Activated CD4-positive, CD25-positive, alpha-beta regulatory T cell treated with anti-CD3 and anti-CD28 coated beads, Interleukin-2, amount 50 U/mL, for 72 hours (primary cell): Measurements from ENCODE around the gene TBC1D14.

Source experiments
- DNase-seq: peaks from one replicate; pipeline ENCODE4 v3.0.0; 2021

Gene TBC1D14, protein sequence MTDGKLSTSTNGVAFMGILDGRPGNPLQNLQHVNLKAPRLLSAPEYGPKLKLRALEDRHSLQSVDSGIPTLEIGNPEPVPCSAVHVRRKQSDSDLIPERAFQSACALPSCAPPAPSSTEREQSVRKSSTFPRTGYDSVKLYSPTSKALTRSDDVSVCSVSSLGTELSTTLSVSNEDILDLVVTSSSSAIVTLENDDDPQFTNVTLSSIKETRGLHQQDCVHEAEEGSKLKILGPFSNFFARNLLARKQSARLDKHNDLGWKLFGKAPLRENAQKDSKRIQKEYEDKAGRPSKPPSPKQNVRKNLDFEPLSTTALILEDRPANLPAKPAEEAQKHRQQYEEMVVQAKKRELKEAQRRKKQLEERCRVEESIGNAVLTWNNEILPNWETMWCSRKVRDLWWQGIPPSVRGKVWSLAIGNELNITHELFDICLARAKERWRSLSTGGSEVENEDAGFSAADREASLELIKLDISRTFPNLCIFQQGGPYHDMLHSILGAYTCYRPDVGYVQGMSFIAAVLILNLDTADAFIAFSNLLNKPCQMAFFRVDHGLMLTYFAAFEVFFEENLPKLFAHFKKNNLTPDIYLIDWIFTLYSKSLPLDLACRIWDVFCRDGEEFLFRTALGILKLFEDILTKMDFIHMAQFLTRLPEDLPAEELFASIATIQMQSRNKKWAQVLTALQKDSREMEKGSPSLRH

DNA sequence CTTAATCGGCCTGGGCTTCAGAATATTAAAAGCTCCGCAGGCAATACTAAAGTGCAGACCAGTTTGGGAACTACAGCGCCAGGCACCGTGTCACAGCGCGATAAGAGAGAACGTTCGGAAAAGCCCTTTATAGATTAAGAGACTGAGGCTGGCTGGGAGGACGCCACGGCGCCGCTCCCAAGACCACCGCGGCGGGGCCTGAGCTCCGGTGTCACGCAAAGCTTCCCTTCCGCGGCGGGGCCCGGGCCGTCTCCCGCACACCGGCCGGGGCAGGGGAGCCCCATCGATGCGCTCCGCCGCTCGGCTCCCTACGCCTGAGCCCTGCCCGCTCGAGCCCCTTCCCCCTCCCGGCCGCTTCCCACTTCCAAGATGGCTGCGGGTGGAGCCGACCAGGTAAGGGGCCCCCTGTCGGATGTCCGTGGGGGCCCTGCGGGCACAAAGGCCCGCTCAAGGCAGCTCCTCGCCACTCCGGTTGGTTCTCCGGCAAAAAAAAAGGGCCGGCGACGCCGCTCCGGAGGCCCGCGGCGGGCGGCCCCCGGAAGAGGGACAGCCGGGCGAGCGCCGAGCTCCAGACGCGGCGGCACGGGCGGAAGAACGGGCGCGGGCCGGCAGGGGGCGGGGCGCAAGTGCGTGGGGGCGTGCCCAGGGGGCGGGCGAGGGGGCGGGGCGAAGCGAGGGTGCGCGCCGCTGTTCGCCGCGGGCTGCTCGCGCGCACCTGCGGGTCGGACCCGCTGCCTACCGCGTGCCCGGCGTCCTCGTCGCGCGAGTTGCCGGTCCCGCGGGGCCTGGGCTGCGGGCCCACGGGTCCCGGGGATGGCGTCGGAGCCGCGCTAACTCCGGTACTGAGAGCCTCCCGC, at the start of gene TBC1D14:
TBC1D14 (plus strand) TSS at position 714 of the 857 bp plus-strand sequence. CDS start 13,564 bp downstream, outside the sequence.
- DNase-seq, result peak; percentile 86

DNA sequence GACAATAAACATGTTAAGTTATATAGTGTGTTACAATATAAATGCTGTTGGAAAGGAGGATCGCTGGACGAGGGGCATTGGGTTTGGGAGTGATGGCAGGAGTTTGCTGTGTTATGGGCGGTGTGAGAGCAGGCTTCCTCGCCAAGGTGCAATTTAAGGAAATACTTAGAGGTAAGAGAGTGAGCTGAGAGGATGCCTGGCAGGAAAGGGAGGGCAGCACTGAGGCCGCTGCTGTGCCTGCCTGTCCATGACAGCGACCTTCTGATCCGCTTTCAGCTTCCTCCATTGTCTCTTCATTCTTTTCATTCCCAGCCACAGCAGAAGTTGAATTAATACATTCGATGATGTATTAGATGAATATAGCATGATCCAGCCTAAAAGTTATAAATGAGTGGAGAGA, 41.2 kb upstream of the TBC1D14 start:
- DNase-seq, result no peak

DNA sequence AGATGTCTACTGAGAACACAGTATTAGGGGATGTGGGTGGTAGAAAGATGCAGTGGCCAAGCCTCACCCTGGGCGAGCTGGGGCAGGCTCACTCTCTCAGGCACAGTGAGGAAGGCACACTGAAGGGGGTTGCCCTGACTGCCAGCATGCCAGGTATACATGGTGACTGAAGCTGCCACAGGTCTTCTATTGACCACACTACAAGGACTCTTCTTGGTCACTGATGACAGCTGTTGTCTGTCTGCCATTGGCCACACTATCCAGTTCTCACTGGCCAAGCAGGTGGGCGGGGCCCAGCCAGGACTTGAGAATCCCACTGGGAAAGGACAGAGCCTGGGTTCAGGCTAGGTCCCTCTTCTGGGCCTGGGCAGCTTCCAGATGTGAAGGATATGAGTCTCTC, 39.7 kb upstream of the TBC1D14 start:
- DNase-seq, result no peak

DNA sequence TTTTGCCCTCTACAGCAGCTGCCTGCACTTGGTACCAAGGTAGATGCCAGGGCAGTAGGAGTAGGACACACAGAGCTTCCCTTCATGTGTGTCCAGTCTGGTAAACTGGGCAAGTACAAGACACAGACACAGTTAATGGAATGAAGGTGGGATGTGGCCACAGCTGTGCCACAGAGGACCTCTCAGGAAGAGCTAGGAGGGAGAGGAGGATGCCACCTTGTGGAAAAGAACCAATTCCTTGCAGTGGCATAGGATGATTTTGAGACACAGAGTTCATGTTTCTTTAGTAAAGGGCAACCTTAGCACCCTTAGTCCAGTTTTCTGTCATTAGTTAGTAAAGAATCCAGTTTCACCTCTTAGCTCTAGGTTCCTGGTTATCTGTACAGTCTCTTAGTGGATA, 36.3 kb upstream of the TBC1D14 start:
- DNase-seq, result no peak

DNA sequence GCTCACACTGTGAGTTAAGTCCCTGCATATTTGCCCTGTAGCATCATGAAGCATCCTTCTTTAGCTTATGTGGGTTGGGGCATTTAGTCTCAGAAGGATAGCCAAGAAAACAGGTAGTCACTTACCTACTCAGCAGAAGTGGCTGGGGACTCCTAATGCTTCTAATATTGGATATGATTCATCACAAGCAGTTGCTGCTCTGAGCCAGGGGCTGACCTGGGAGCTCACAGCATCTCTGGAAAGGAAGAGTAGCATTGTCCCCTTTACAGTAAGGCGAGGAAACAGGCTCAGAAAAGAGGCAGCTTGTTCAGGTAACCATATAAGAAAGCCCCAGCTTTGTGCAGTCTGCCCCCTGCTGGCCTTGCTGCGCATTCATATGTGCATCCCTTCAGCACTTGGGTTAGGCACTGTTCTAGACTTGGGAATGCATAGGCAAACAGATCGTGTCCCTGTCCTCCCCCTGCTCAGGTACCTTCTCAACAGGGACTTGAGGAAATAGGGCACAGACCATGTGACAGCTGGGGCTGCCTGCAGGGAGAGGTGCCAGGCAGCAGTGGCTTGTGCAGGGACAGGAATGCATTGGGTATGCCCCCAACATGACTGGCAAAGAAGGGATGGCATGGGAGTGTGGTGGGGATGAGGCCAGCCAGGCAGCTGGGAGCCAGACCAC, 35.7 kb upstream of the TBC1D14 start:
- peak; percentile 78 for DNase-seq

DNA sequence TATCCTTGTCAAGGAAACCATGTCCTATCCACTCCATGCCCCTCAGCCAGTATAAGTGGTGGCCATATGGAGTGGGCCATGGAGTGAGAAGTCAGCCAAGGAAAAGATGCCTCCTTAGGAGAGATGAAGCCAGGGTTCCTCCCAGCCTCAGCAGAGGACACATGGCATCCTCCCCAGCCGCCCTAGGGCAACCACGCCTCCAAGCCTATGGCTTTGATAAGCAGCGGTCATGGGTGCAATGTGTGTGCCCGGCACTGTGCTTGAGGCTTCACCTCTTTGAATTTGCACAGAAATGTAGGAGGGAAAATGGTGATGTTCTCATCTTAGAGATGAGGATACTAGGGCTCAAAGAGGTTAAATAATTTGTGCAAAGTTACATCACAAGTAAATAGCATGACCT, 34.6 kb upstream of the TBC1D14 start:
- no peak for DNase-seq

DNA sequence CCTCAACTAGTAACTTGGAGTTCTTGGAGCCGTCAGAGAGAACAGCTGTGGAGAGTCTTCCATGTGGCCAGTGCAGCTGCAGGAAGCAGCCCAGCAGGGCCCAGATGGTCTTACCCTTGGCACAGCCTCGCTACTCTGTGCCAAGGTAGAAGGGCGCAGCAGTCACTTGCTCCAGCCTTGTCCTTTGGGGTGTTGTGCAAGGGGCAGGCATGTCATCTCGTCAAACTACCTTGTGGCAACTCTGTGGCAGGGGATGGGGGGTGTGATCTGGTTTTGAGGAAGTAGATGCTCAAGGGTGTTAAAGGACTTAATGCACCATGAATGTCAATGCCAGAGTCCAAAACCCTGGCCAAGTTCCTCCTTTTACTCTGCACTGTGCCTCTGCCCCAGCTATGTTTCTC, 34.2 kb upstream of the TBC1D14 start:
- no peak for DNase-seq

- DNase-seq, result no peak
Observed at GRCh38 chr4:6876440-6876839, 33.2 kb upstream of the TBC1D14 start.

- DNase-seq, result no peak
Observed at GRCh38 chr4:6877067-6877466, 32.6 kb upstream of the TBC1D14 start.

GRCh38 chr4:6878451-6879059, 31.1 kb upstream of the TBC1D14 start:
- DNase-seq, result no peak

GRCh38 chr4:6880691-6881090, 28.9 kb upstream of the TBC1D14 start:
- no peak for DNase-seq

GRCh38 chr4:6881908-6882307, 27.7 kb upstream of the TBC1D14 start:
- DNase-seq, result no peak

DNA sequence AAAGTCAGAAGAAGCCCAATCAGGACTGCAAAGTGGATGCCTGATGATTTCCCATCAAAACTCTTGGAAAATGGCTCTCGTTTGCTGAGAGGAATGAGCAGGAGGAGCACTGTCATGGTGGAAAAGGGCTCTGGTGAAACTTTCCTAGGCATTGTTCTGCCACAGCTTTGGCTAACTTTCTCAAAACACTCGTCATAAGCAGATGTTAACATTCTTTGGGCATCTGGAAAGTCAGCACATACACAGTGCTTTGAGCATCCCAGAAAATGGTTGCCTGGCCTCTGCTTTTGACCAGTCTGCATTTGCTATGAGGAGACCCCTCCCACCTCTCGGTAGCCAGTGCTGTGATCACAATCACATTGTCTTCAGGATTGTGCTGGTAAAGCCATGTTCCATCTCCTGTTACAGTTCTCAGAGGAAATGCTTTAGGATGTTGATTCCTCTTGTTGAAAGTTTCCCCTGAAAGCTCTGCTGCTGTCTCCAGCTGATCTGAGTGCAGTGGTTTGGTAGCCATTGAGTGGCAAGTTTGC, 25.2 kb upstream of the TBC1D14 start:
- DNase-seq, result no peak

DNA sequence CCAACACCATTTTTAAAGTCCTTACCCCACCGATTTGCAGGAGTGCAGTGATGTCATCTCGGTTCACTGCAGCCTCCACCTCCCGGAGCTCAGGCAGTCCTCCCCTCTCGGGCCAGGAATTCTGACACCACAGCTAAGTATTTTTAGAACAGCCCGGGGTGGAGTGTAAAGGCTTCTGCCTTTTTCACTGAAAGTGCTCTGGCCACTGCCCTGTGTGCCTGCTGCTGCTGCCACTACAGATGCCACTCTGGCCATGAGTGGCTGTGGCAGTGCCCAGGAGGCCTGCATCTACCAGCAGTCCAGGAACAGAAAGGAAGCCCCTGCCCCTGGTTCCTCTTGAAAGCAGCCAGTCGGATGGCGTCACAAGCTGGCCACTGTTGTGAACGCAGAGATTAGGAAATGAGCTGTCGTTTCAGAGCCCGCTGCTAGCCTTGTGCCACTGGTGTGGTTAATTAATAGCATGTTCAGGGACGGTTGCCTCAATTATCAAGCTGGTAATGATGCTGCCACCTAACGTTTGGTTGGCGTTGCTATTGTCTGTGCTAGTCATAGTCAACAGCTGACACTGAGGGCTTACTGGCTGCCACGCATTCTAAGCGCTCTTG, 23.6 kb upstream of the TBC1D14 start:
- no peak for DNase-seq

GRCh38 chr4:6886886-6887285, 22.7 kb upstream of the TBC1D14 start:
- no peak for DNase-seq

DNA sequence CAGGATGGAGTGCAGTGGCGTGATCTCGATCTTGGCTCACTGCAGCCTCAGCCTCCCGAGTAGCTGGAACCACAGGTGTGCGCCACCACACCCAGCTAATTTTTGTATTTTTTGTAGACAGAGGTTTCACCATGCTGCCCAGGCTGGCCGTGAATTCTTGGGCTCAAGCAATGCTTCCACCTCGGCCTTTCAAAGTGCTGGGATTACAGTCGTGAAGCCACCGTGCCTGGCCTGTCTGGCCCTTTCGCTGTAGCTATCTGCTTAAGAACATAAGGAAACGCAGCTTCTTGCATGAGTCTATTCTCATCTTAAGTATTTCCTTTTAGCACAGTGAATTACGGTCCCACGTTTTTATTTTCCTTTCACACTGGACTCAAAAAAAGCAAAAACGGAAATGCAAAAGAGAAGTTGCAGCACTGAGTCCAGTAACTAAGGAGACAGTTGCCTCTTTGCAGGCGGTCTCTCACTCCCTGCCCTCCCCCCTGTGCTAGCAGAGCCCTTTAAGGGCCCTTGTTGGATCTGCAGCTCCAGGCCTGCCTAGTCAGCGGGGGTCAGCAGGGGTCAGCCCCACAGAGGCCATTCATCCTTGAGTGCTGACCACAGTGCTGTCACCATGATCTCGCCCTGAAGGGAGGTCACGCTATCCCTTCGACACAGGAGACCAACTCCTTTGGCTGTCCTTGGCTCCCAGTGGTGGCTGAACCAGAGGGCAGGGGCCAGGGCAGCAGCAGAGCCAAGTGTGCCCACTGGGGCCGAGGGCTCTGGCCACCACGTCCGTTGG, 21.8 kb upstream of the TBC1D14 start:
- no peak for DNase-seq

GRCh38 chr4:6888506-6889071, 21.0 kb upstream of the TBC1D14 start:
- DNase-seq, result no peak

DNA sequence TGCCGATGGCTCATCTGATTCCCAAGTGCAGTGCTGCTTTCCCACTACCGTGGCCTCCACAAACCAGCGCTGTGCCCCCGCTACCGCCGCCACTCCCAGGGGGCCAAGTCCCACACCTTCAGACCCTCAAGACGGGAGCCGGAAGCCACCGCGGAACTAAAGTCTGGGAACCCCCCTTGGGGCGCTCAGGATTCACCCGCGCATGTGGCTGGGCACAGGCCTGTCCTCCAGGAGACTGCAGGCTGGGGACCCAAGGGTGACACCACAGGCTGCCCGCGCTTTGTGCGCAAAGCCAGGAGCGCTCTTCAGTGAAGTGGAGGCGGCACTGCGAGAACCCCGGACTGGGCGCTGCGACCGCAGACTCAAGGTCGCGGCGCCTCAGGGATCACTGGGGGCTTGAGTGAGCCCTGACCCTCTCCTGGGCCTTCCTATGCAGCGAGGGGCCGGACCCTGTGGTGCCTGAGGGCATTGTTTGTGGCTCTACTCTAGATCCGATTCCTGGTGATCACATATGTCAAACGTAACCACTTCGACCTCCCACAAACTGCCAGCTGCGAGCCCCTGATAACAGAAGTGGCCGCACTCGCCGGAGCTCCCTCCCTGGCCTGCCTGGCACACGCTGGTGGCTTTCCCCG, 20.4 kb upstream of the TBC1D14 start:
- no peak for DNase-seq

- DNase-seq, result no peak
Observed at GRCh38 chr4:6889736-6890324, 19.8 kb upstream of the TBC1D14 start.

DNA sequence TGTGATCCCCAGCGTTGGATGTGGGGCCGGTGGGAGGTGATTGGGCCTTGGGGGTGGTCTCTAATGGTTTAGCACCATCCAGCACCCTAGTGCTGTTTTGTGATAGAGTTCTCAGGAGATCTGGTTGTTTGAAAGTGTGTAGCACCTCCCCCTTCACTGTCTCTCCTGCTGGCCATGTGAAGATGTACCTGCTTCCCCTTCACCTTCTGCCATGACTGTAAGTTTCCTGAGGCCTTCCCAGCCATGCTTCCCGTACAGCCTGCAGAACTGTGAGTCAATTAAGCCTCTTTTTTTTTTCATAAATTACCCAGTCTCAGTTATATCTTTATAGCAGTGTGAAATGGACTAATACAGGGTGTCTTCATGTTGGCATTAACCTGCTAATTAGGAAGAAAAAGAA, 19.3 kb upstream of the TBC1D14 start:
- no peak for DNase-seq
